Measurements from ENCODE around the gene NR2F6.

Gene NR2F6

GRCh38 chr19:17237747-17238706 is 7.7 kb downstream of the NR2F6 start:
- no peak for DNase-seq

- DNase-seq = no peak
Measured at GRCh38 chr19:17236811-17237543, 8.7 kb downstream of the NR2F6 start.

GRCh38 chr19:17235971-17236777 is 9.5 kb downstream of the NR2F6 start:
- peak; percentile 39 for DNase-seq

- peak; percentile 45 for DNase-seq
Measured at GRCh38 chr19:17235300-17235970, 10.3 kb downstream of the NR2F6 start.

DNA sequence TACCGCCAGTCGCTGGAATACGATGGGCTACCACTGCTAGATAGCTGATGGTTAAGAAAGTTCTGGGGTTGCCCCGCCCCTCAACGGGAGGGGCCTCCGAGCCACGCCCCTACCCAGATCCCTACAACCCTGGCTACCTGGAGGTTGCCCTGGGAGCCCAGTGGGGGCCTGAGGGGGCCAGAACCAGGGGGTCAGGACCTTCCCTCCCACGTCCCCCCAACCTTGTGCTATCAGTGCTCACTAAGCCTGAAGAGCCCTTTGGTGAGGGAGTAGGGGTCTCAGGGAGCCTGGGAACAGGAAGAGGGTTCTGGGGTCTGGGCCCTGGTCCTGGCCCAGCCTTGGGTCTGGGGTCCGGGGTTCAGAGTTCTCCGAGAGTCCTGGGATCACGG is 10.8 kb downstream of the NR2F6 start:
- peak; percentile 27 for DNase-seq

DNA sequence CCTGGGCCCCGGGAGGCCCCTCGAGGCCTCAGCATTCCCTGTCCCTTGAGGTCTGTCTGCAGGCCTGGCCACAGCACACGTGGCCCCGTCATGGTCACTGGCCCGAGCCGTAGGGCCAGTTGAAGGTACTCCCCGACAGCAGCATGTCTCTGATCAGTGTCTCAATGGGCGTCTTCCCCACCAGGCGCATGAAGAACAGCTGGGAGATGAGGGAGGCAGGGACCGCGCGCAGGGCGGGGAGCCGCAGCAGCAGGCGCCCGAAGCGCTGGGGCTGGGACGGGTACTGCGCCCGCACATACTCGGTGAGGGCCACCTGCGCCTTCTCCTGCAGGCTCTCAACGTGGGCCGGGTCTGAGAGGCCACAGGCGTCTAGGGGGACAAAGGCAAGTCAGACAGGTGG is 13.5 kb downstream of the NR2F6 start:
- no peak for DNase-seq

- no peak for DNase-seq
Measured at GRCh38 chr19:17229890-17230289, 15.8 kb downstream of the NR2F6 start.

GRCh38 chr19:17227798-17228367 is 17.8 kb downstream of the NR2F6 start:
- no peak for DNase-seq

- DNase-seq = peak; percentile 97
Measured at GRCh38 chr19:17226002-17226933, 19.5 kb downstream of the NR2F6 start, which contains the start of gene OCEL1. Gene OCEL1 (plus strand): TSS chr19:17226226. CDS start chr19:17226248, 22 bp downstream.

DNA sequence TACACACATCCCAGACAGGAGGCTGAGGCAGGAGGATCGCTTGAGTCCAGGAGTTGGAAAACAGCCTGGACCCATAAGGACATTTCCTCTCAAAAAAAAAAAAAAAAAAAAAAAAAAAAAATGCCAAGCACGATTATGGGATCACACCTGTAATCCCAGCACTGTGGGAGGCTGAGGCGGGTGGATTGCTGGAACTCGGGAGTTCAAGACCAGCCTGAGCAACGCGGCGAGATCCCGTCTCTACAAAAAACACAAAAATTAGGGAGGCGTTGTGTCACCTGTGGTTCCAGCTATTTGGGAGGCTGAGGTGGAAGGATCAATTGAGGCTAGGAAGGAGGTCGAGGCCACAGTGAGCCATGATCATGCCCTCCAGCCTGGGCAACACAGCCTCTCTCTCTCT is 20.7 kb downstream of the NR2F6 start:
- DNase-seq = no peak

DNA sequence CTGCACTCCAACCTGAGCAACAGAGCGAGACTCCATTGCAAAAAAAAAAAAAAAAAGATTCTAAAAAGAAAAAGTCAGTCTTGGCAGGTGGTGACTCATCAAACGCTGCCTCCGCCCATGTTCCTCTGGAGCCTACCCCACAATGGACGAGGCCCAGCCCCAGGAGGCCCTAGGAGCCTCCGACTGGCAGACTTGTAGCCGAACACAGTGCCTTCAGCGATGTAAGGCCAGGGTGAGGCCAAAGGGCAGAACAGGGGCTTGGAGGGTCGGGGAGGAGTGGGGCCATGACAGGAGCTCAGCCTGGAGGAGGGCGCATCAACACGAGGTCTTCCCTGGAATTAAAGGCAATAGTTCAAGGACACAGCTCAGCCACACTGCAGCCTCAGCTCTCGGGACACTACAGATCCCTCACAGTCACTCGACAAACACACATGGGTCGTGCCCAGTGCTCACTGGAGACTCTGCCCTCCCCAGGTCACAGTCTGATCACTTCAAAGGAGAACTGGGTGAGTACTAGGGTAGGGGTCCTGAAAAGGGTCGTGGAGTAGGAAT is 25.4 kb downstream of the NR2F6 start:
- DNase-seq = no peak

DNA sequence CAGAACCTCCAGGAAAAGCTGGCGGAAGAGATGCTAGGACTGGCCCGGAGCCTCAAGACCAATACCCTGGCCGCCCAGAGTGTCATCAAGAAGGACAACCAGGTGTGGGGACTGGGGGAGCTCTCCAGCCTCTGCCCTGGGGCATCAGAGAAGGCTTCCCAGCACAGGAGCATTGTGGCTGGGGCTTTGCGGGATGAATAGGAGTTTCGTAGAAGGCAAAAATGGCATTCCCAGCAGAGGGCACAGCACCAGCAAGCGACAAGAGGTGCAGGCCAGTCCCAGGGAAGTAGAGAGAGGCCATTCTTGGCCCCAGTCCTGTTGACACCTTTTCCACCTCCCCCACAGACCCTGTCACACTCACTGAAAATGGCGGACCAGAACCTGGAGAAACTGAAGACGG is 26.4 kb downstream of the NR2F6 start:
- DNase-seq = no peak

GRCh38 chr19:17216058-17216670 is 29.6 kb downstream of the NR2F6 start:
- DNase-seq = no peak

GRCh38 chr19:17215127-17215971 is 30.4 kb downstream of the NR2F6 start, which contains the start of gene USE1:
Gene USE1 (plus strand): TSS chr19:17215357. CDS start chr19:17215406, 49 bp downstream.
- peak; percentile 88 for DNase-seq

- no peak for DNase-seq
Measured at GRCh38 chr19:17214508-17215126, 31.1 kb downstream of the NR2F6 start.

GRCh38 chr19:17213334-17213733 is 32.4 kb downstream of the NR2F6 start:
- no peak for DNase-seq

DNA sequence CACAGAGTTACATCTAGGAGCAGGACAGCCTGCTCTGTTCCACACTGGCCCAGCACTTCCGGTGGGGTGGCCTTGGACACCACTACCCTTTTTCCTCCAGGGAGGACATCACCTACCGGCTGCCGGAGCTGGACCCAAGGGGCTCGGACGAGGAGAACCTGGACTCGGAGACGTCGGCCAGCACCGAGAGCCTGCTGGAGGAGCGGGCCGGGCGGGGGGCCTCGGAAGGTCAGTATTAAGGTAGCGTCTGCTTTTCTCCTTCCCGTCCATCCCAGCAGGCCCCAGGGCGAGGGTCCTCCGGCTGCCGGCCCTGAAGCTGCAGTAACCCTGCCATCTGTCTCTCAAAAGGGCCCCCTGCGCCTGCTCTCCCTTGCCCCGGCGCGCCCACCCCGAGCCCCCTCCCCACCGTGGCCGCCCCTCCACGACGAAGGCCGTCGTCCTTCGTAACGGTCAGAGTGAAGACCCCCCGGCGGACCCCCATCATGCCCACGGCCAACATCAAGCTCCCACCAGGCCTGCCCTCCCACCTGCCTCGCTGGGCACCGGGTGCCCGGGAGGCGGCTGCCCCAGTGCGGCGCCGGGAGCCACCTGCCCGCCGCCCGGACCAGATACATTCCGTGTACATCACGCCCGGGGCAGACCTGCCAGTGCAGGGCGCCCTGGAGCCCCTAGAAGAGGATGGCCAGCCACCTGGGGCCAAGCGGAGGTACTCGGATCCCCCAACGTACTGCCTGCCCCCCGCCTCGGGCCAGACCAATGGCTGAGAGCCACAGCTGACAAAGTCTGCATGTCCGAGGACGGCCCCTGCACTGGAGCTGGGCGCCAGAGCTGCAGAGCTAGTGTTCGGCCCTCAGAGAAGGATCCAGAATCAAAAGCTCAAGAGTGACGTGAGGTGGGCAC is 33.9 kb downstream of the NR2F6 start:
- DNase-seq = no peak
